ENCODE data around the gene BUB3.
"Not testable (repeated sequence)": the region's sequence is repeated elsewhere in the genome, so short reads cannot be mapped to it uniquely, and the experiment has no call there.

The BUB3 gene

GRCh38 chr10:123153486-123154091, 613 bp upstream of the BUB3 start:
- no peak for DNase-seq (ENCODE audit: low read depth in 2 of 2, low spot score in 1 of 2)

GRCh38 chr10:123154711-123155505, 706 bp downstream of the BUB3 start:
- DNase-seq (ENCODE audit: low read depth in 2 of 2, low spot score in 1 of 2), result no peak

- DNase-seq (ENCODE audit: low read depth in 2 of 2, low spot score in 1 of 2), result no peak
These were observed 1.9 kb downstream of the BUB3 start for GRCh38 chr10:123156078-123156477.

GRCh38 chr10:123157210-123157609, 3.0 kb downstream of the BUB3 start:
- DNase-seq (ENCODE audit: low read depth in 2 of 2, low spot score in 1 of 2), result no peak

GRCh38 chr10:123158682-123159081, 4.5 kb downstream of the BUB3 start:
- DNase-seq (ENCODE audit: low read depth in 2 of 2, low spot score in 1 of 2), result no peak

DNA sequence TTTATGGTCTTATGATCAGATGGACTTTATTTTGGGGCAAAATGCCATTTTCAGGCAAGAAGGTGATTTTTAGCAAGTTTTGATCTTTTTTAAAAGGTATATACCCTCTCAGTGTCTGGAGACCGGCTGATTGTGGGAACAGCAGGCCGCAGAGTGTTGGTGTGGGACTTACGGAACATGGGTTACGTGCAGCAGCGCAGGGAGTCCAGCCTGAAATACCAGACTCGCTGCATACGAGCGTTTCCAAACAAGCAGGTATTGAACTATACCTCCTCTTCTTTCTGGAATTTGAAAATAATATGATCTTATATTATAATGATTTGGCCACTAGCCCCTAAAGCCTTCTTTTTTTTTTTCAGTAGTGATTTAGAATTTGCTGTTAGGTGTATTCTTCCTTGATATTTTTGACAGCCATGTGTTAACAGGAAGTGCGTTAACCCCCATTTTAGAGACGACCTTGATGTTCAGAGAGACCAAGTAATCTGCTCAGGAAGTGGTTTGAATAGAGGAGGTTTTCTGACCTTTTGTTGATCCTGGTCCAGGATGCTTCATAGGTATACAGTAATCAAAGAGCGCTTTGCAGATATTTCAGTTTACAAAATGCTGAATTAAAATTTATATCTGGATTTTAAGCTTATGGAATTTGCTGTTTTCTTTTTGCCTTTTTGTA, 6.2 kb downstream of the BUB3 start:
- DNase-seq (ENCODE audit: low read depth in 2 of 2, low spot score in 1 of 2), result no peak

GRCh38 chr10:123164319-123164718, 10.1 kb downstream of the BUB3 start:
- DNase-seq (ENCODE audit: low read depth in 2 of 2, low spot score in 1 of 2), result no peak

GRCh38 chr10:123165445-123166072, 11.4 kb downstream of the BUB3 start:
- DNase-seq (ENCODE audit: low read depth in 2 of 2, low spot score in 1 of 2), result no peak

- DNase-seq (ENCODE audit: low read depth in 2 of 2, low spot score in 1 of 2), result no peak
These were observed 12.4 kb downstream of the BUB3 start for GRCh38 chr10:123166618-123167017.

DNA sequence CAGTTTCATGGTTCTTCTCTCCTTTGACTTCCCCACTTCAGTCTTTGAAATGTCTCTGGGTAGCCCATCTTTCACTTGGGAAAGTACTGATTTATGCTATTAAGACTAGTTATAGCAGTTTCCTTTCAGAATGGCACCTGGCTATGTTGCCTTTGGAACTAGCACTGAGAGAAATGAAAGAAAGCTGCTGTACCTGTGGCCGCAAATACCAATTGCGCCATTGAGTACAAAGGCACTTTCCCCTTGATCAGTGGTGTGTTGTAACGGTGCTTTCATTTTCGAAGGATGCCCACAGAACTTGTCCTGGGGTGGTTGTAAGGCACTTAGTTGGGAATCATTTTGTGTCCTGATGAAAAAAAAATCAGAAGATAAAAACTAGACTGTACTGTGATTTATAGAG, 16.8 kb downstream of the BUB3 start:
- DNase-seq (ENCODE audit: low read depth in 2 of 2, low spot score in 1 of 2), result no peak

- DNase-seq (ENCODE audit: low read depth in 2 of 2, low spot score in 1 of 2), result not testable (repeated sequence)
These were observed 17.4 kb downstream of the BUB3 start for GRCh38 chr10:123171616-123172015.

DNA sequence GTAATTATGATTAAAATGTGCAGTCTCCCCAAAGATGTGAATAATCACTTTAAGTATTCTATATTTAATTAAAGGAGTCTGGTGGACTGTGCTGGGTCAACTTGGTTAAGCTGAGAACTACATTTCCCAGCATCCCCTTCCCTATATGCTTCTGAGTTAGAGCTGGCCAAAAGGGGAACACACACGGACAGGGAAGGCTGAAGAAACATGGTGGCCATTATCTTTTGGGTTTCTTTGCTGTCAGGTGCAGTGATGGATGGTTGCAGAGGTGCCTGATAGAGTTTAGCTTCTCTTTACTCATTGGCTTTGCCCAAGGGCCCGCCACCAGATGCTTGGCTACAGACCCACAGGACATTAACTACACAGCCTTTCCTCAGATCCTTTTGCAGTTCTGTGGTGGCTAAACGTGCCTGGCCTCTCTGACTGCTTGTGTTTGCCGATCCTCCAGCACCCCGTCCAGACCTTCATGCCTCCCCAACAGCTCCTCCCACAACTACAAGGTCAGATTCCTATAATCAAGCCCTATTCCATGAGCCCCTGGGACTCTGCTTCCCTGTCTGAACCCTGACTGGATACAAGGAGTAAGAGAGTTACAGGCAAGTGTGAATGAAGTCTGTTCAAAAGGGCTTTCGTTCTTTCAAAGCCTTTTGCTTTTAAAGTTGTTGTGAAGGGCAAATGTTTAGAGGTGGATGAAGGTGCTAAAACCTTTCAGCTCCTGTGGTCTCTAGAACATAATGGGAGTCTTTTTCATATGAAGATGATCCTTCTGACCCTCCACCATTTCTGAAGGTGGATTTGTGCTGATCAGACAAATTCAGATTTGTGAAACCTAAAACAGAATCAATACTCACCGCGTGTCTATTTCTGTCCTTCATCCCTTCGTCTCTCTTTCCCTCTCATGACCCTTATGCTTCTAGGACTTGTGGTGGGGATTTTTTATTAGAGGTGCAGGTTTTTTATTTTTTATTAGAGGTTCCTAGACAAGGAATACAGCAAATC, 21.5 kb downstream of the BUB3 start:
- DNase-seq (ENCODE audit: low read depth in 2 of 2, low spot score in 1 of 2), result no peak

DNA sequence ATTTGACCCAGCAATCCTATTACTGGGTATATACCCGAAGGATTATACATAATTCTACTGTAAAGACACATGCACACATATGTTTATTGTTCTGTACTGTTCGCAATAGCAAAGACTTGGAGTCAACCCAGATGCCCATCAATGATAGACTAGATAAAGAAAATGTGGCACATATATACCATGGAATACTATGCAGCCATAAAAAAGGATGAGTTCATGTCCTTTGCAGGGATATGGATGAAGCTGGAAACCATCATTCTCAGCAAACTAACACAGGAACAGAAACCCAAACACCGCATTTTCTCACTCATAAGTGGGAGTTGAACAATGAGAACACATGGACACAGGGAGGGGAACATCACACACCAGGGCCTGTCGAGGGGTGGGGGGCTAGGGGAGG, 24.2 kb downstream of the BUB3 start:
- DNase-seq (ENCODE audit: low read depth in 2 of 2, low spot score in 1 of 2), result not testable (repeated sequence)

DNA sequence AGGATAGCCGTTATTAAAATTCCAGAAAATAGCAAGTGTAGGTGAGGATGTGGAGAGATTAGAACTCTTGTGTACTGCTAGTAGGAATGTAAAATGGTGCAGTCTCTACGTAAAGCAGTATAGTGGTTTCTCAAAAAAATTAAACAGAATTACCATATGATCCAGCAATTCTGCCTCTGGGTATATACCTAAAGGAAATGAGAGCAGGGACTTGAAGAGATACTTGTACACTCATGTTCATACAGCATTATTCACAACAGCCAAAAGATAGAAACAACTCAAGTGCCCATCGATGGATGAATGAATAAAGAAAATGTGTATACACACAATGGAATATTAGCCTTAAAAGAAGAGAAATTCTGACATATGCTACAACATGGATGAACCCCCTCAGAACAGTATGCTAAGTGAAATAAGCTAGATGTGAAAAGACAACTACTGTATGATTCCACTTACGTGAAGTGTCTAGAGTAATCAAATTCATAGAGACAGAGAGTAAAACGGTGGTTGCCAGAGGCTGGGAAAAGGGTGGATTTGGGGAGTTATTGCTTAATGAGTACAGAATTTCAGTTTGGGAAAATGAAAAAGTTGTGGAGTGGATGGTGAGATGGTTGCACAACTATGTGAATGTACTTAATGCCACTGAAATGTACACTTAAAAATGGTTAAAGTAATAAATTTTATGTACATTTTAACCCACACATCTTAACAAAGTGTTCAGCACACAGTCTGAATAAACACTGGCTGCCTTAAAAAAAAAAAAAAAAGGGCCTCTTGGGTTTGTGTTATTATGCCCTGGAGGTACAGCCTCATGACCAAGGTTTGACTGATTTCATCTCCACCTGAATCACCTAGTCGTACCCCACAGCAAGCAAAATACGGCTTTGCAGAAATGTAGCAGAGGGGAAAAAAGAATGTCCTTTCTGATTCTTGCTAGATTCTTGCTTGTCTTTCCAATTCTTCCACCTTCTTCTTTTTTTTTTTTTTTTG, 26.2 kb downstream of the BUB3 start:
- DNase-seq (ENCODE audit: low read depth in 2 of 2, low spot score in 1 of 2), result no peak

GRCh38 chr10:123183724-123184123, 29.5 kb downstream of the BUB3 start:
- DNase-seq (ENCODE audit: low read depth in 2 of 2, low spot score in 1 of 2), result no peak

GRCh38 chr10:123187781-123188180, 33.6 kb downstream of the BUB3 start:
- no peak for DNase-seq (ENCODE audit: low read depth in 2 of 2, low spot score in 1 of 2)

- DNase-seq (ENCODE audit: low read depth in 2 of 2, low spot score in 1 of 2), result no peak
These were observed 37.7 kb downstream of the BUB3 start for GRCh38 chr10:123191886-123192285.

DNA sequence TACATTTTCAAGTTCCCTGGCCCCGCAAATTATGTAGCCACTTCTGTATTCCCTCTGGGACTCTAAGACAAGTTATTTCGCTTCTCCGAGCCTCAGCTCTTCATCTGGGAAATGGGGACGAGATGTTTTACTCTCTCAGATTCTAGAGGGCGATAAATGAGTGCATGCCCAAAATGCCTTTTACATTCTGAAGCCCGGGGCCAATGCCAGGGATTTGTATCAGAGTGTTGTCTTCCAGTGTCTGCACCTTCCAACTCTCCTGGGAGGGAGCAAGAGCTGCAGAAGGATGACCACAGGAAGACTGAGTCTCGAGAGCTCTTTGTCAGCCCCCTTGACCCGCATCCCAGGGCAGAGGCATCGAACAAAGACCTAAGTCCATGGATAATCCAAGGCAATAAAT, 39.9 kb downstream of the BUB3 start:
- no peak for DNase-seq (ENCODE audit: low read depth in 2 of 2, low spot score in 1 of 2)

- no peak for DNase-seq (ENCODE audit: low read depth in 2 of 2, low spot score in 1 of 2)
These were observed 46.3 kb downstream of the BUB3 start for GRCh38 chr10:123200531-123200930.

All from stimulated activated CD8-positive, alpha-beta memory T cell treated with anti-CD3 and anti-CD28 coated beads, Interleukin-4, amount 100 ng/mL, for 1 hour (primary cell).